Psoas muscle (tissue), 8 donors: ENCODE results near the gene TPD52L1. TPM values are rescaled to one million over a fixed set of nuclear protein-coding genes. Genes with fewer than 3 reads are reported as not detected.

ENCODE experiments used
- ATAC-seq, 4 donors: fragments of 200-7000 bp; cut with Tn5 transposase; one replicate each; pipeline ENCODE4 v1.9.1; 2020; ENCODE audit warnings: moderate library complexity in 3 of 4, mild to moderate bottlenecking in 2 of 4
- DNase-seq, 2 donors: peaks; one replicate each; pipeline ENCODE4 v3.0.0-alpha.2; 2020
- H3K27ac ChIP-seq: fragments of 200-600 bp; one replicate; pipeline ENCODE4 v1.8.0; 2022
- H3K27me3 ChIP-seq, 3 donors: fragments of 200-600 bp in 1 of 3; one replicate each; pipeline versions ENCODE4 v1.6.1 to v1.8.0; 2013 to 2022; ENCODE audit warnings: low read length in 2 of 3, mild to moderate bottlenecking in 2 of 3, moderate library complexity in 1 of 3; ENCODE audit not compliant: insufficient read depth in 3 of 3
- H3K36me3 ChIP-seq, 2 donors: fragments of 200-600 bp in 1 of 2; one replicate each; pipeline versions ENCODE4 v1.6.1 to v1.8.0; 2013 to 2022; ENCODE audit warnings: low read depth in 1 of 2, mild to moderate bottlenecking in 1 of 2, moderate library complexity in 1 of 2; ENCODE audit not compliant: insufficient read depth in 1 of 2
- H3K4me1 ChIP-seq: fragments of 200-600 bp; one replicate; pipeline ENCODE4 v1.8.0; 2022
- H3K4me3 ChIP-seq: fragments of 200-600 bp; one replicate; pipeline ENCODE4 v1.8.0; 2022; ENCODE audit warnings: mild to moderate bottlenecking
- H3K9me3 ChIP-seq: fragments of 200-600 bp; one replicate; pipeline ENCODE4 v1.8.0; 2022
- CTCF ChIP-seq: fragments of 200-600 bp; IDR thresholded peaks from one replicate; pipeline ENCODE4 v1.8.0; 2022; ENCODE audit warnings: antibody characterized with exemption
- WGBS, 3 donors: extraction: QIAGEN DNeasy Blood & Tissue Kit; methylation state at CpG; one replicate each; pipeline versions ENCODE4 v1.1.6 to v1.1.7; 2013; 5-methylcytosine and 5-hydroxymethylcytosine counted together
- intact Hi-C, 2 donors: fragments of 100-400 bp; cut with DNase I; formaldehyde crosslinking; loops; one replicate each; pipeline versions ENCODE4 v1.11.0 to v1.14.2; 2022
- polyA plus RNA-seq, 3 donors: library from polyadenylated mRNA; stranded (reverse); fragments of 200-250 nt; gene quantifications; one replicate each; pipeline ENCODE4 v1.2.3, GENCODE V29; 2013
- total RNA-seq, 4 donors: library from RNA; stranded (reverse); fragmentation: NEBNext Ultra II Directional in 2 of 4; extraction: Animal tissue kit (Norgen Biotek cat#: 25700) in 2 of 4; gene quantifications; one replicate each; pipeline versions ENCODE4 v1.2.1 to v1.2.4, GENCODE V29; 2021 to 2023
- donor health status: healthy with polysubstance abuse.
- donor health status: DM: no; HTN: no; CAD: no; lungs with moderate emphysema.
- donor health status: Bipolar disorder and iron deficiency.
- donor health status: healthy.
- donor health status: DM: yes; HTN: yes; CAD: no.
- donor health status: DM: no; HTN: no; CAD: no.
- donor health status: DM: no; HTN: no; CAD: no.
- donor health status: DM: yes; HTN: yes; CAD: no.

TPD52L1 gene
- total and polyA plus RNA-seq, 7 donors, result 51.8 to 150 (median 106) TPM

GRCh38 chr6:125183391-125183790 lies 29.8 kb downstream of the TPD52L1 start:
- Histone ChIP-seq H3K36me3 (no peaks in the 10 kb centered on the region), H3K4me1 (peaks cover 28% of the 10 kb centered on the region), H3K9me3 (no peaks in the 10 kb centered on the region), H3K27ac (no peak overlapping the region), H3K27me3 (no peaks in the 10 kb centered on the region), H3K4me3 (no peak overlapping the region)
- ATAC-seq (no peak), DNase-seq (no peak)
- no peak for TF ChIP-seq CTCF
- WGBS, 3 donors, result 90 to 93% (median 93%) methylated on average over 6 of the region's 6 CpGs
- intact Hi-C loops, result no loop called here

- Histone ChIP-seq H3K27me3 (no peaks in the 10 kb centered on the region), H3K4me1 (peaks cover 53% of the 10 kb centered on the region), H3K27ac (peak overlapping the region; percentile 89), H3K4me3 (no peak overlapping the region), H3K36me3 (no peaks in the 10 kb centered on the region), H3K9me3 (no peaks in the 10 kb centered on the region)
- DNase-seq, result no peak
- 67 to 84% (median 71%) methylated on average over 2 of the region's 2 CpGs for WGBS, 3 donors
- ATAC-seq, result no peak
- intact Hi-C loops, result no loop called here
- TF ChIP-seq CTCF, result no peak
Measured at GRCh38 chr6:125188037-125188436, 34.5 kb downstream of the TPD52L1 start.

- no peak for DNase-seq
- TF ChIP-seq CTCF, result no peak
- Histone ChIP-seq H3K4me3 (peak overlapping the region; percentile 8), H3K27me3 (no peaks in the 10 kb centered on the region), H3K9me3 (no peaks in the 10 kb centered on the region), H3K36me3 (no peaks in the 10 kb centered on the region), H3K4me1 (peaks cover 60% of the 10 kb centered on the region), H3K27ac (peak overlapping the region; percentile 89)
- intact Hi-C loops, result no loop called here
- peak; percentile 70 to 84 (median 78) for ATAC-seq
- 15 to 29% (median 16%) methylated on average over 1 of the region's 1 CpG for WGBS, 3 donors
Measured at GRCh38 chr6:125188594-125189203, 35.1 kb downstream of the TPD52L1 start.

GRCh38 chr6:125189494-125189893 lies 35.9 kb downstream of the TPD52L1 start:
- Histone ChIP-seq H3K9me3 (no peaks in the 10 kb centered on the region), H3K4me1 (peaks cover 60% of the 10 kb centered on the region), H3K4me3 (no peak overlapping the region), H3K27me3 (no peaks in the 10 kb centered on the region), H3K36me3 (no peaks in the 10 kb centered on the region), H3K27ac (peak overlapping the region; percentile 89)
- ATAC-seq (no peak), DNase-seq (no peak)
- WGBS, 3 donors, result 28 to 47% (median 35%) methylated on average over 1 of the region's 1 CpG
- TF ChIP-seq CTCF, result no peak
- intact Hi-C loops, result no loop called here

- H3K36me3 ChIP-seq, result no peaks in the 10 kb centered on the region
- no peak for TF ChIP-seq CTCF
- 89 to 95% (median 92%) methylated on average over 4 of the region's 4 CpGs for WGBS, 3 donors
- no peaks in the 10 kb centered on the region for H3K9me3 ChIP-seq
- intact Hi-C loops, result loop anchor here in 1 of 2 donors (5.0 kb wide), 1 partner anchor 33 kb away; no protein-coding TSS in a partner anchor
- no peak overlapping the region for H3K4me3 ChIP-seq
- peak overlapping the region; percentile 89 for H3K27ac ChIP-seq
- DNase-seq (no peak), ATAC-seq (no peak)
- peaks cover 70% of the 10 kb centered on the region for H3K4me1 ChIP-seq
- H3K27me3 ChIP-seq, result no peaks in the 10 kb centered on the region
Measured at GRCh38 chr6:125190667-125191066, 37.1 kb downstream of the TPD52L1 start.
